ENCODE results near the gene CCDC146.
"Not testable (repeated sequence)": the region's sequence is repeated elsewhere in the genome, so short reads cannot be mapped to it uniquely, and the experiment has no call there.

Gene CCDC146

DNA sequence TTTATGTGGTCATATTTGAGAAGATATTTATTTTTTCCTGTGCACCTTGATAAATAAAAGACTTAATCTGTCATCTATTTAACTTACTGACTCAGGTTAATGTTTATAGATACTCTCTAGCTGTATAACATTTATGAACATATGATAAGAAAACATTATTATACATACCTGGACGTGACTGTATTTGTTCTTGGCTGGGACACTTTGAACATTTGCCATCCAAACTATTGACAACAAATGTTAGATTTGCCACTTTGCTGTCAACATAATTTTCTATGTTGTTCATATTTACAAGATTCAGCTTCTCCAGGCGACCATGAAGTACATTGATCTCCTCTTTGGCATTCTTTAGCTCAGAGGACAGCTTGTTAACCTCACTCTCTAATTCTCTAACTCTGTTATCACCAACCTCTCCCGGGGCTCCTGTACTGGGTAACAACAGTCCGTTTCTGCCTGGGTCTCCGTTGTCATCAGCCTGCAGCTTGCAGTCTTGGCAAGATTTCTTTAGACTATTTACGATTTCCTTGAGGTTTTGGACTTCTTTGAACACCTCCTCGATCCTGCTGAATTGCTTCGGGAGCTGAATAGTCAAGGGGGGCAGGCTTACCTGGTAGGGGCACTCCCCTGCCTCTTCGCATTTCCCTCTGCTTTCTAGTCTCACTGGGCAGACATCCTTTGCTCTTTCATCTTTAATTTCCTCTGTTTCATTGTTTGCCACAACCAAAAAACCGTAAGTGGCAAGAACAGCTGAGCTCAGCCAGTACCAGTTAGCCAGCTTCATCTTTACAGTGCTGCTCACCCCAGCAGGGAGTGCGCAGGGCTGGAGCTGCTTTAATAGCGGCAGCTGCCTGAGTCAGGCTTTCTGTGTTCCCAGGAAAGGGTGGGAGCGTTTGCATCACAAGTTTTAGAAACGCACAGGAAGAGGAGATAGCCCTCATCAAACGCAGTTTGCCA is 76.9 kb downstream of the CCDC146 start, which contains the start of gene FGL2:
Gene FGL2, minus strand, starts transcription at position 807 of the 954 bp plus-strand sequence. Its CDS starts 26 bp downstream, at position 781.
- no peak for FAIRE-seq
- DNase-seq (ENCODE audit: insufficient read length, low spot score), result no peak

GRCh38 chr7:77200542-77200941 is 78.1 kb downstream of the CCDC146 start:
- DNase-seq (ENCODE audit: insufficient read length, low spot score), result no peak
- FAIRE-seq, result no peak

DNA sequence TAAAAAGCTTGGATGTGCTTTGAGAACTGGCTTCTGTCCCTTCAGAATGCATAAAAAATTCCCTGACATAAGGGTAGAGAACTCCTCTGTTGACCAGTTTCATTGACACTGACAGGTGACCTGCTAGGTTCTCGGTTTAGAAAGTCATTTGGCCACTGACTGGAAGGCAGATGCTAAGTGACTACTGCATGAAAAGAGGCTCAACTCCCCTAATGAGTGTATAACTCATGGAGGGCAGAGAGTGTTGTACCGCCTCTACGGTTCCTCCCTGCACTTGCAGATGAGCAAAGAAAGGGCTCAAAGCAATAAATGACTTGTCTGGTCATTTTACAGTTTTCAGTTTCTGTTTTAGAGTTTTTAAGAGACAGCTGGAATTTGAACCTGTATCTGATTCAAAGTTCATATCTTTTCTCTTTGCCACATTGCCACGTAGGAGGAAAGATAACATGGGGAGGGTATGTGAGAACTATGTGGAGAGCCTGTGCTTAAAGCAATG is 80.1 kb downstream of the CCDC146 start:
- DNase-seq (ENCODE audit: insufficient read length, low spot score) (no peak), FAIRE-seq (no peak)

DNA sequence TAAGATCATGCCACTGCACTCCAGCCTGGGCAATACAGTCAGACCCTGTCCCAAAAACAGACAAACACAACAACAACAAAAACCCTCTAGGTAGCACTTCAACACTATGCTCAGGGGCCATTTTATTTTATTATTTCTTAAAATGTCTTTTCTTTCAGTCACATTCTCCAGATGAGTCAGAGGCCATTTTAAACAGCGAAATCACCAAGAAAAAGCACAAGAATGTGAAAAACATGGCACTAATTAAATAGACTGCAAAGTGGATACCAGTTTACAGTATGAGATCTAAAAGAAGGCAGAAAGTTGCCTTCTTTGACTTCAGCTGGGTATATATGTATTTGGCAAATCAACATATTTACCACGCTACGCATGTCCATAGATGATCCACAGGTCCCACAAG is 83.3 kb downstream of the CCDC146 start:
- DNase-seq (ENCODE audit: insufficient read length, low spot score) (no peak), FAIRE-seq (no peak)

DNA sequence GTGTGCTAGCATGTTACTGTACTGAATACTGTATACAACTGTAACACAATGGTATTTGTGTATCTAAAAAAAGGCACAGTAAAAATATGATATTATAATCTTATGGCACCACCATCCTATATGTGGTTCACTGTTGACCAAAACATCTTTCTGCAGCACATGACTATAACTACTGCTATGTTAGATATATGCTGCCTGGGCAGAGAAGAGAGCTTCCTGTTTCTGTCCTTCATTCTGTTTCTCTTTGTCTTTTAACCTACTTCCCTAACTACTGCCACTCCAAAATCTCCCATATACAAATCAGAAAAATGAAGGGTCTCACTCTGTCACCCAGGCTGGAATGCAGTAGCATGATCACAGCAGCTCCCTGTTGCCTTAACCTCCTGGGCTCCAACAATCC is 86.0 kb downstream of the CCDC146 start:
- FAIRE-seq, result no peak
- DNase-seq (ENCODE audit: insufficient read length, low spot score), result no peak

DNA sequence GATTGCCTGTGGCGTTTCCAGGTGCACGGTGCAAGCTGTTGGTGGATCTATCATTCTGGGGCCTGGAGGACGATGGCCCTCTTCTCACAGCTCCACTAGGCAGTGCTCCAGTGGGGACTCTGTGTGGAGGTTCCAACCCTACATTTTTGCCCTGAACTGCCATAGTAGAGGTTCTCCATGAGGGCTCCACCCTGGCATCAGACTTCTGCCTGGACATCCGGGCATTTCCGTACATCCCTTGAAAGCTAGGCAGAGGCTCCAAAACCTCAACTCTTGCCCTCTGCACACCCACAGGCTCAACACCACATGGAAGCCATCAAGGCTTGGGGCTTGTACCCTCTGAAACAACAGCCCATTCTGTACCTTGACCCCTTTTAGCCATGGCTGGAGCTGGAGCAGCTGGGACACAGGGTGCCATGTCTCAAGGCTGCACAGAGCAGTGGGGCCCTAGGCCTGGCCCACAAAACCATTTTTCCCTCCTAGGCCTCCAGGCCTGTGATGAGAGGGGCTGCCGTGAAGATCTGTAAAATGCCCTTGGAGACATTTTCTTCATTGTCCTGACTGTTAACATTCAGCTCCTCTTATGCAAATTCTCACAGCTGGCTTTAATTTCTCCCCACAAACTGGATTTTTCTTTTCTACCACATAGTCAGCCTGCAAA is 87.2 kb downstream of the CCDC146 start:
- DNase-seq (ENCODE audit: insufficient read length, low spot score), result no peak
- no peak for FAIRE-seq

- DNase-seq (ENCODE audit: insufficient read length, low spot score) (no peak), FAIRE-seq (no peak)
Measured at GRCh38 chr7:77216181-77216845, 93.9 kb downstream of the CCDC146 start.

DNA sequence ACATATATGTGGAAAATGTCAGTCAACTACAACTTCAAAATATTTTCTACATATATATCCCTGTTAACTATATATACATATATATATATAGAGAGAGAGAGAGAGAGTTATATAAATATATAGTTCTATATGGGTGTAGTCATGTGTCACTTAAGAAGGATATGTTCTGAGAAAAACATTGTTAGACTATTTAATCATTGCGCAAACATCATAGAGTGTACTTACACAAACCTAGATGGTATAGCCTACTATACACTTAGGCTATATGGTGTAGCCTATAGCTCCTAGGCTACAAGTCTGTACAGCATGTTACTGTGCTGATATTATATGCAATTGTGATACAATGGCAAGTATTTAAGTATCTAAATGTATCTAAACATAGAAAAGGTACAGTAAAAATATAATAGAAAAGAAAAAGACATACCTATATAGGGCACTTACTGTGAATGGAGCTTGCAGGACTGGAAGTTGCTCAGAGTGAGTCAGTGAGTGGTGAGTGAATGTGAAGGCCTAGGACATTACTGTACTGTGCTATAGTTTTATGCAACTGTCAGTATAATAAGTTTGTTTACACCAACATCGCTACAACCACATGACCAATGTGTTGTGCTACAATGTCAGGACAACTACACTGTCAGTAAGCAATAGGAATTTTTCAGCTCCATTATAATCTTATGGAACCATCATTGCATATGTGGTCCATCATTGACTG is 95.2 kb downstream of the CCDC146 start:
- DNase-seq (ENCODE audit: insufficient read length, low spot score) (no peak), FAIRE-seq (no peak)

GRCh38 chr7:77219701-77220331 is 97.4 kb downstream of the CCDC146 start:
- not testable (repeated sequence) for FAIRE-seq

GRCh38 chr7:77222065-77222464 is 99.7 kb downstream of the CCDC146 start:
- no peak for FAIRE-seq
- no peak for DNase-seq (ENCODE audit: insufficient read length, low spot score)

More at GRCh38 chr7:77219701-77220331, 97.4 kb downstream of the CCDC146 start:
- DNase-seq (ENCODE audit: insufficient read length, low spot score), result not testable (repeated sequence)

- DNase-seq (ENCODE audit: insufficient read length, low spot score) (no peak), FAIRE-seq (no peak)
Measured at GRCh38 chr7:77222819-77223218, 100.4 kb downstream of the CCDC146 start.

DNA sequence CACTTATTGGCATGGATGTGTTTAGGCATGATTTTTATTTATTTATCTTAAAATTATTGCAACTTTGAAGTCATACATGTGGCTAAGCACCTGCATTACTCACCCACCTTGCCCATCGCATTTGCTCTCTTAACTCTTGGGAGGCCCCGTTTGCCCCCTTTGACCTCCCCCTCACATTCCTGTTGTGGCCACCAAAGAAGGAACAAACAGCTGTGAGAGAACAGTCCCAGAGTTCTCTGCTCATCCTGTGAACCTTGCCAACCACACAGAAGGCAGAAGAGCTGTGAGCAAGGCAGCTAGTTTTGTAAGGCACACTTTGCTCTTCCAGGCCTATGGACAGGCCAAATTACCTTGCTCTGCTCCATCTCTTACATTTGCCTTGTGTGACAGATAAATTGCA is 100.8 kb downstream of the CCDC146 start:
- FAIRE-seq (no peak), DNase-seq (ENCODE audit: insufficient read length, low spot score) (no peak)

- DNase-seq (ENCODE audit: insufficient read length, low spot score) (no peak), FAIRE-seq (no peak)
Measured at GRCh38 chr7:77226357-77226839, 104.0 kb downstream of the CCDC146 start.

DNA sequence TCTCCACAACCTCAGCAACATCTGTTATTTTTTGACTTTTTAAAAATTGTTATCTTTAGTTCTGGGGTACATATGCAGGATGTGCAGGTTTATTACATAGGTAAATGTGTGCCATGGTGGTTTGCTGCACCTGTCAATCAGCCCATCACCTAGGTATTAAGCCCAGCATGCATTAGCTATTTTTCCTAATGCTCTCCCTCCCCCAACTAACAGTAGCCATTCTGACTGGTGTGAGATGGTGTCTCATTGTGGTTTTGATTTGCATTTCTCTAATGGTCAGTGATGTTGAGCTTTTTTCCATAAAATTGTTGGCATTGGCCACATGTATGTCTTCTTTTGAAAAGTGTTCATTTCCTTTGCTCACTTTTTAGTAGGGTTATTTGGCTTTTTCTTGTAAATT is 106.4 kb downstream of the CCDC146 start:
- FAIRE-seq; DNase-seq (ENCODE audit: insufficient read length, low spot score): not testable (repeated sequence)

GRCh38 chr7:77232467-77232866 is 110.1 kb downstream of the CCDC146 start:
- DNase-seq (ENCODE audit: insufficient read length, low spot score) (no peak), FAIRE-seq (no peak)

DNA sequence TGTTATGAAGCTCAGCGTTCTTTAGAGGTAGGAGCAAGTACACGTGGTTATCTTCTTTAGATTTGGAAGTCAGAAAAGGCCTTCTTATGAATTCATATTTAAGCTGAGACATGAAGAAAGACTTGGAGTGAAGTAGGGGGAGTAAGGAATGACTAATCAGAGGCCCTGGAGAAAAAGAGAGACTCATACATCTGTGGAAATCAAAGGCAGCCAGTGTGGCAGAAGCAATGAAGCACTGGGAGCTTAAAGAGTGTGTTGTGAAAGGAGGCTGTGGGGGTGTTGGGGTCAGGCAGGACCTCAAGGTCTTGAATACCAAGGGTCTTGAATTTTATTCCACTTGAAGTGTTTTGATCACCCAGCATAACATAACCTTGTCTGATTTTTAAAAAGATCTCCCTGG is 112.9 kb downstream of the CCDC146 start:
- no peak for FAIRE-seq
- DNase-seq (ENCODE audit: insufficient read length, low spot score), result no peak

DNA sequence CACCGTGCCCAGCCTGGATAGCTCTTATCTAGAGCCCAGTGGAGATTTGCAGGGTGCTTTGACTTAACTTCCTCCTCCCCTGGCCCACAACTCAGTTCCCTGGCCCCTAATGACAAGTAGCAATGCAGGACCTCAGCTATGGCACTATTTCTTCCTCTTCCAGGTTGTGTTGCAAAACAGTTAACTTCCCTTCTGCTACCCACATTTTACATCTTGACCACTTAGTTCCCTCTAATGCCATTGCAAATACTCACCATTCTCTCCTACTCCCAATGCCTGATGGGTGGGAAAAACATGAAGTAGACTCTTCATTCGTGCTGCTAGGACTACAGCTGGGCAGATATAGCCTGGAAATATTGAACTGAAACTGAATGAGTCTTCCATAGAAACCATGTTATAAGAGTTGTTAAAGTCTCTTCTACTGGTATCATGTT is 116.3 kb downstream of the CCDC146 start:
- DNase-seq (ENCODE audit: insufficient read length, low spot score), result no peak

DNA sequence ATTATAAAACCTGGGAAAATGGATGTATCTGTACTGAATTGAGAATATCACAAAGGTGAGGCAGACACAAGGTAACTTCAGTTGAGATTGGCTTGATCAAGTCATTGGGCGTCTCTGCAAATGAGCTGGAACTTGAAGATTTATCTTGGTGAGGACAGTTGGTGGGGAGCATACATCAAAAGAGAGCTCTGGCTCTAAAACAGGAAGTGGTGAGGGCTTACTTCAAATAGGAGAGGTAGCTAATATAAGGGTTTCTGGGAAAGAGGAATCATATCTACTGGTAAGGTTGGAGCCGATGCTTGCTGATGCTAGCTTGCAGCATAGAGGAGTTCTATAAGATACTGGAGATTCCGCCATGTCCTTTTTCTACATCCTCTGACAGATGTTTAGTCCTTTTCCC is 117.1 kb downstream of the CCDC146 start:
- no peak for DNase-seq (ENCODE audit: insufficient read length, low spot score)
- FAIRE-seq, result no peak

More for the DNA sequence above, 116.3 kb downstream of the CCDC146 start:
- FAIRE-seq, result no peak

DNA sequence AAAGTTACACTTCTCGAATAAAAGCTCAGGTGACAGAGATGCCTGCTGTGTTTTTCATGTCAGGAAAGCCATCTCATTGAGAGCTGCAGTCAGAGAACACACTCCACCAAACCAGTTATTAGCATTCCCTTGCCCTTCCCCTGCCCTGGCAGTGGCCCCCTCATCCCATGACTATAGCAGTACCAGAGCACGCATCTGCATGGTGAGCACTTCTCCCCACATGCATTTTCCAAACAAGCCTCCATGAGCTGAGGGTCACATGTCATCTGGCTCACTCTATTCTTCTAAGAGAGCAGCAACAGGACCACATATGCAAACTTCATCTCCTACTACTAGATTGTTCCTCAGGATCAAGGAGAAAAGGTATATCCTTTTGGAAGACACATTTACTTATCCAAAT is 119.7 kb downstream of the CCDC146 start:
- FAIRE-seq, result no peak
- no peak for DNase-seq (ENCODE audit: insufficient read length, low spot score)

GRCh38 chr7:77242554-77242953 is 120.1 kb downstream of the CCDC146 start:
- DNase-seq (ENCODE audit: insufficient read length, low spot score), result no peak
- FAIRE-seq, result no peak

Measured in HTR-8/SVneo (cell line).